GM12873 (cell line): ENCODE measurements around the gene TSPOAP1.

Experiments
- TF ChIP-seq, protein P1 (sequence below): IDR thresholded peaks from 2 replicates; pipeline ENCODE4 v1.5.1; 2012; ENCODE audit warnings: low read depth, mild to moderate bottlenecking, moderate library complexity, low read length, control low read depth; ENCODE audit not compliant: insufficient read depth; ENCODE audit errors: missing control alignments

The TSPOAP1 gene

DNA sequence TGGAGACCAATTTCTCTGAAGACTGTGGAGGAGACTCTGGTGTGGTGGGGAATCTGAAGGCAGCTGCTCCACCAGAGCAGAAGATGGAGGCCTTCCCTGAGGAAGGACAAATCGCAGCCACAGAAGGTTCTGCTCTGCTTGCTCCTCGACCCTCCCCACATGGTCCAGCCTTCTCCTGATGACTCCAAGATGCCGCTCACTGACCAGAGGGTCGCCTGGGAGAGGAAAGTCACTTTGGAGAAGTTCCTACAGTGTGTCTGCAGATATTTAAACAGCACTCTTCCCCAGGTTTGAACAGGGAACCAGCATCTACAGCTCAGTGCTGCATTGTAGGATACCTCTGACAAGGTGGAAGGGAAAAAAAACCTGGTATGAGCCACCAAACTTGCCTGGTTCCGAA lies 44.4 kb upstream of the TSPOAP1 start:
- TF ChIP-seq, protein P1, sequence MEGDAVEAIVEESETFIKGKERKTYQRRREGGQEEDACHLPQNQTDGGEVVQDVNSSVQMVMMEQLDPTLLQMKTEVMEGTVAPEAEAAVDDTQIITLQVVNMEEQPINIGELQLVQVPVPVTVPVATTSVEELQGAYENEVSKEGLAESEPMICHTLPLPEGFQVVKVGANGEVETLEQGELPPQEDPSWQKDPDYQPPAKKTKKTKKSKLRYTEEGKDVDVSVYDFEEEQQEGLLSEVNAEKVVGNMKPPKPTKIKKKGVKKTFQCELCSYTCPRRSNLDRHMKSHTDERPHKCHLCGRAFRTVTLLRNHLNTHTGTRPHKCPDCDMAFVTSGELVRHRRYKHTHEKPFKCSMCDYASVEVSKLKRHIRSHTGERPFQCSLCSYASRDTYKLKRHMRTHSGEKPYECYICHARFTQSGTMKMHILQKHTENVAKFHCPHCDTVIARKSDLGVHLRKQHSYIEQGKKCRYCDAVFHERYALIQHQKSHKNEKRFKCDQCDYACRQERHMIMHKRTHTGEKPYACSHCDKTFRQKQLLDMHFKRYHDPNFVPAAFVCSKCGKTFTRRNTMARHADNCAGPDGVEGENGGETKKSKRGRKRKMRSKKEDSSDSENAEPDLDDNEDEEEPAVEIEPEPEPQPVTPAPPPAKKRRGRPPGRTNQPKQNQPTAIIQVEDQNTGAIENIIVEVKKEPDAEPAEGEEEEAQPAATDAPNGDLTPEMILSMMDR = no peak

DNA sequence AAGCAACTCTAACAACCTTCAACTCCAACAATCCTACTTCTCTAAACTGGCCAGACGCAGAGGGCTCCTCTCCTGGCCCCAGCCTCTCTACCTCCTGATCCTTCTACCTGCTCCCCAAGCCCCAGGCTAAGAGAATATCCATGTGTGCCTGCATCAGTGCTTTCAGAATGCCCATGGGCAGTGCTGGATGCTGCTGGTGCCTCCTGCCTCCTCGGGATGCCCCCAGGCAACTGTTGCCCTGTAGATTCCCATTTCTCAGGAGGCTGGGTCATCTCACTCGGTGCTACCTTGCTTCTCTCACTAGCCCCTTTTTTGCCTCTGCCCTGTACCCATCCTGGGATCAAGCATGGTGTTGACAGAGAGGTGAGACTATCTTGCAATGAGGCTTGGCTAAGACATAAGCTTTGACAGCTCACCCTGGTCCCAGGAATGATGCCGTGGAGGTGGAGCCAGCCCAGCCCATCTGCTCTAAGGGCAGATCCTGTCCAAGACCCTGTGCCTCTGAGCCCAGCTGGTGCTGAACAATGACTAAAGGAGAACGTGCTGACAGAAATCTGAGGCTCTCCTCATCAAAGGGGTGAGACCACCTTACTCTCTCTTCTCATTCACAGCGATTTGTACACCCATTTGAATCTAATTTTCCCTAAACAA lies 42.8 kb upstream of the TSPOAP1 start:
- TF ChIP-seq, protein P1 = no peak

DNA sequence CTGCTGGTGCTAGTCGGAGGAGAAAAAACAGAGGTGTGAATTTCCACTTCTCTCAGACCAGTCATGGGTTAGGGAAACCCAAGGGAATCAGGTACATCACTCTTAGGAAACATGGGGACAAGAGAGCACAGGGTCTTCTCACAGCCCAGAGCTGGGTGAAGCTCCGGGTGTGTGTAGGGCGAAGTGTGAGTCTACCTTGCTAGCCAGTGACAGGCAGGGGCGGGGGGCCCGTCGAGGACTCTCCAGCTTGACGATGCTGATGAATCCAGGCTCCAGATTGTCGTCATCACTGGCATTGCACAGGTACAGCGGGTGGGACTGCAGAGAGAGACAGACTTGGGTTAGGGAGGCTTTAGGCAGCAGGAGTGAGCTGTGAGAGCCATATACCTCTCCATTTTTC lies 42.1 kb upstream of the TSPOAP1 start:
- TF ChIP-seq, protein P1 = no peak

DNA sequence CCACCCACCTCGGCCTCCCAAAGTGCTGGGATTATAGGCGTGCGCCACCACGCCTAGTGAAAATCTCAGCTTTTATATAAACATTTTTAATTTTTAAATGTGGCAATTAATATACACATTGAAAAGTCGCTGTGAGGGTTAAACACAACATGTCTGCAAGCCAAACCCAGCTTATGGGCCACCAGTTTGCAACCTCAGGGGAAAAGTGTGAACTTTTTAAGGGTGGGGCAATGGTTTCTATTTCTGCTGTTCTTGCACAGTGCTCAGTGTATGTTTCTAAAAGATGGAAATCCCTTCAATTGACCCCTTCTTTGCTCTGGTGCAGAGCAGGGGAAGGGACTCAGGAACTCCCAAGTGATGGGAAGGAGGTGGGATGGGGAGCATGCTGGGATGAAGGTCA lies 41.7 kb upstream of the TSPOAP1 start:
- TF ChIP-seq, protein P1 = no peak

GRCh38 chr17:58369214-58370031 lies 40.8 kb upstream of the TSPOAP1 start:
- TF ChIP-seq, protein P1 = no peak

DNA sequence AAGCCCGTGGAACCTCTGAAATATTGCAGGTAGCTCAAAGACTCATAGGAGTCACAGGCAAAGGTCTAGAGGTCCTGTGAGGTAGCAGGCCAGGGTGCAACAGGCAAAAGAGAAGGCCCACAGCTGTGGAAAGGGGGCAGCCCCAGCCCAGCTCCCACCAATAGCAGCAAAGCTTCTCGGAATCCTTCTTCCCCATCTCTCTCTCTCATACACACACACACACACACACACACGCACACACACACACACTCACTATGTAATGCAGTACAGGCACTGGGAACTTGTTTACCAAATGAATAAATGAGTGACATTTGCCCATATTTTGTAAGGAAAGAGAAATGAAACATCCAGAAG lies 40.2 kb upstream of the TSPOAP1 start:
- TF ChIP-seq, protein P1 = no peak

DNA sequence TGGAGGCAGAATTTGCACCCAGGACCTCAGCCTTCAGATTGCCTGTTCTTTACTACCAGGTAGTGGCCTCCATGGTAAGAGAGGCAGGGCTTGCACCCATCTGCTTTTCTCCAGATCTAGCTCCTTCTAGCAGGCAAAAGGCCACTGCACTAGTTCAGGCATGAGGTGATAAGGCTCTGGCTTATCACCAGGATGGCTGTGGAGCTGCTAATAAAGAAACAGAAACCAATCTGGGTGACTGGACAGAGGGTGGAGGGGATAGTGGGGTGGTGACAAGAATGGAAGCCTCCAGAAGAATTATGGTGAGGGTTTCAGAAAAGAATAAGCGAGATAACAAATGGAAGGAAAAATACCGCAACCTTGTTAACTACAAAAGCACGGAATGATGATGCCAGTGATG lies 38.9 kb upstream of the TSPOAP1 start:
- TF ChIP-seq, protein P1 = no peak
